Measurements from ENCODE around the gene USH1G. TPM values are rescaled to one million over a fixed set of nuclear protein-coding genes. Genes with fewer than 3 reads are reported as not detected.
A peak's percentile ranks its signal among the peaks of the same experiment; 100 is the strongest.

Gene USH1G
- total and polyA plus RNA-seq, 2 of the 13 experiments (the other 11 are each of a cell fraction or from before 2014, with no cell fraction given) = 0.04 TPM; not detected in 1

- TF ChIP-seq, protein P1, sequence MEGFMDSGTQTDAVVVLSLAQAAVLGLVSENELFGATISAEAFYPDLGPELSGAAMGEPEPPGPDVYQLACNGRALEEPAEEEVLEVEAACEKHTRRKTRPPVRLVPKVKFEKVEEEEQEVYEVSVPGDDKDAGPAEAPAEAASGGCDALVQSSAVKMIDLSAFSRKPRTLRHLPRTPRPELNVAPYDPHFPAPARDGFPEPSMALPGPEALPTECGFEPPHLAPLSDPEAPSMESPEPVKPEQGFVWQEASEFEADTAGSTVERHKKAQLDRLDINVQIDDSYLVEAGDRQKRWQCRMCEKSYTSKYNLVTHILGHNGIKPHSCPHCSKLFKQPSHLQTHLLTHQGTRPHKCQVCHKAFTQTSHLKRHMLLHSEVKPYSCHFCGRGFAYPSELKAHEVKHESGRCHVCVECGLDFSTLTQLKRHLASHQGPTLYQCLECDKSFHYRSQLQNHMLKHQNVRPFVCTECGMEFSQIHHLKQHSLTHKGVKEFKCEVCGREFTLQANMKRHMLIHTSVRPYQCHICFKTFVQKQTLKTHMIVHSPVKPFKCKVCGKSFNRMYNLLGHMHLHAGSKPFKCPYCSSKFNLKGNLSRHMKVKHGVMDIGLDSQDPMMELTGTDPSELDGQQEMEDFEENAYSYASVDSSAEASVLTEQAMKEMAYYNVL (CRISPR knock-in tag; IDR thresholded peaks at IDR 0.05; ENCODE audit: borderline replicate concordance) = peak; percentile 27; the same call in 1 of the 2 replicates
- TF ChIP-seq ZNF572 (CRISPR knock-in tag; IDR thresholded peaks at IDR 0.05) = no peak
- no peak for TF ChIP-seq ZNF615 (CRISPR knock-in tag; IDR thresholded peaks at IDR 0.05; ENCODE audit: borderline replicate concordance)
- 0 out of 2 replicates have a peak, but pooled peaks have one; percentile 22 for TF ChIP-seq HIVEP1 (CRISPR knock-in tag; IDR thresholded peaks at IDR 0.05)
- TF ChIP-seq ZNF230 (CRISPR knock-in tag; IDR thresholded peaks at IDR 0.05) = peak; percentile 27; the same call in 1 of the 2 replicates
- TF ChIP-seq, protein P2, sequence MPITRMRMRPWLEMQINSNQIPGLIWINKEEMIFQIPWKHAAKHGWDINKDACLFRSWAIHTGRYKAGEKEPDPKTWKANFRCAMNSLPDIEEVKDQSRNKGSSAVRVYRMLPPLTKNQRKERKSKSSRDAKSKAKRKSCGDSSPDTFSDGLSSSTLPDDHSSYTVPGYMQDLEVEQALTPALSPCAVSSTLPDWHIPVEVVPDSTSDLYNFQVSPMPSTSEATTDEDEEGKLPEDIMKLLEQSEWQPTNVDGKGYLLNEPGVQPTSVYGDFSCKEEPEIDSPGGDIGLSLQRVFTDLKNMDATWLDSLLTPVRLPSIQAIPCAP (CRISPR knock-in tag; IDR thresholded peaks at IDR 0.05; ENCODE audit: low read depth) = no peak
- TF ChIP-seq HMG20B (CRISPR knock-in tag; conservative IDR thresholded peaks at IDR 0.05) = no peak; the same call in 1 of the 2 replicates
- TF ChIP-seq ZBTB33 (CRISPR knock-in tag; IDR thresholded peaks at IDR 0.05) = no peak; the same call in 1 of the 2 replicates
- TF ChIP-seq, protein P3, sequence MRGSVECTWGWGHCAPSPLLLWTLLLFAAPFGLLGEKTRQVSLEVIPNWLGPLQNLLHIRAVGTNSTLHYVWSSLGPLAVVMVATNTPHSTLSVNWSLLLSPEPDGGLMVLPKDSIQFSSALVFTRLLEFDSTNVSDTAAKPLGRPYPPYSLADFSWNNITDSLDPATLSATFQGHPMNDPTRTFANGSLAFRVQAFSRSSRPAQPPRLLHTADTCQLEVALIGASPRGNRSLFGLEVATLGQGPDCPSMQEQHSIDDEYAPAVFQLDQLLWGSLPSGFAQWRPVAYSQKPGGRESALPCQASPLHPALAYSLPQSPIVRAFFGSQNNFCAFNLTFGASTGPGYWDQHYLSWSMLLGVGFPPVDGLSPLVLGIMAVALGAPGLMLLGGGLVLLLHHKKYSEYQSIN (CRISPR knock-in tag; IDR thresholded peaks at IDR 0.05; ENCODE audit: borderline replicate concordance) = no peak
- TF ChIP-seq LCORL (IDR thresholded peaks at IDR 0.05) = no peak
- TF ChIP-seq LCORL (CRISPR knock-in tag; IDR thresholded peaks at IDR 0.05) = peak; percentile 91
- 0 out of 2 replicates have a peak, but pooled peaks have one; percentile 44 for TF ChIP-seq ZNF264 (CRISPR knock-in tag; IDR thresholded peaks at IDR 0.05)
- peak; percentile 79 for TF ChIP-seq ZBTB7B (CRISPR knock-in tag; IDR thresholded peaks at IDR 0.05)
- no peak; the same call in 1 of the 2 replicates for TF ChIP-seq ZNF543 (CRISPR knock-in tag; IDR thresholded peaks at IDR 0.05)
- TF ChIP-seq CCAR2 (optimal IDR thresholded peaks at IDR 0.05; ENCODE audit: low read depth, low read length) = no peak
- TF ChIP-seq MIER2 (CRISPR knock-in tag; IDR thresholded peaks at IDR 0.05) = no peak
- TF ChIP-seq PAF1 (CRISPR knock-in tag; IDR thresholded peaks at IDR 0.05) = no peak
- no peak for TF ChIP-seq HNF4G (IDR thresholded peaks at IDR 0.05; ENCODE audit: borderline replicate concordance, low read depth, low read length)
- TF ChIP-seq HNF4G (CRISPR knock-in tag; IDR thresholded peaks at IDR 0.05; ENCODE audit: borderline replicate concordance, low read depth) = no peak
- no peak for TF ChIP-seq ZNF839 (CRISPR knock-in tag; IDR thresholded peaks at IDR 0.05; ENCODE audit: borderline replicate concordance)
- TF ChIP-seq SIN3A (IDR thresholded peaks at IDR 0.05; ENCODE audit: borderline replicate concordance, low read depth, low read length) = peak; percentile 89; the same call in 1 of the 2 replicates
- no peak for TF ChIP-seq ZBTB20 (CRISPR knock-in tag; IDR thresholded peaks at IDR 0.05; ENCODE audit: borderline replicate concordance, low read depth)
- TF ChIP-seq PHF20 (CRISPR knock-in tag; IDR thresholded peaks at IDR 0.05) = no peak
- no peak for TF ChIP-seq FOXK2 (IDR thresholded peaks at IDR 0.05)
- TF ChIP-seq HNRNPUL1 (IDR thresholded peaks at IDR 0.05; ENCODE audit: low read depth, low read length) = no peak
These were observed 49.3 kb upstream of the USH1G start, which contains the start of gene HID1 (continued) for GRCh38 chr17:74972107-74972972.

Data from HepG2 (cell line).